Liver (tissue), 3 donors: ENCODE data around the gene NPAS2.
A peak's percentile ranks its signal among the peaks of the same experiment; 100 is the strongest.

Experiments
- ATF3 ChIP-seq: IDR thresholded peaks from 2 replicates; pipeline ENCODE4 v1.6.1; 2016; ENCODE audit warnings: antibody characterized with exemption
- CTCF ChIP-seq: fragments of 150-350 bp; IDR thresholded peaks from 2 replicates; pipeline ENCODE4 v1.5.1; 2017; ENCODE audit warnings: improper control_type of control experiment, low read depth, low read length; ENCODE audit not compliant: missing input control
- MAX ChIP-seq: IDR thresholded peaks from 2 replicates; pipeline ENCODE4 v1.6.1; 2016; ENCODE audit warnings: antibody characterized with exemption
- RAD21 ChIP-seq, 2 donors: IDR thresholded peaks; 2 replicates each; pipeline ENCODE4 v1.6.1; 2016; ENCODE audit warnings: antibody characterized with exemption in 2 of 2, mild to moderate bottlenecking in 2 of 2
- donor health status: healthy.
- donor health status: healthy.

- peak; percentile 87 for TF ChIP-seq CTCF
- TF ChIP-seq ATF3 = no peak
- peak; percentile 96 to 98 for TF ChIP-seq RAD21 (IDR thresholded peaks at IDR 0.05)
- TF ChIP-seq MAX = no peak
These were observed 165.0 kb downstream of the NPAS2 start for GRCh38 chr2:100984892-100985307.
